HS-27A (cell line): ENCODE data around the gene GIMAP5.

ENCODE experiments used
- DNase-seq: peaks from one replicate; pipeline ENCODE4 v3.0.0-alpha.2; 2012; ENCODE audit warnings: low read depth, missing footprints

The GIMAP5 gene

GRCh38 chr7:150735596-150736358, 1.4 kb upstream of the GIMAP5 start:
- no peak for DNase-seq

GRCh38 chr7:150736864-150737263, 354 bp upstream of the GIMAP5 start:
- no peak for DNase-seq

DNA sequence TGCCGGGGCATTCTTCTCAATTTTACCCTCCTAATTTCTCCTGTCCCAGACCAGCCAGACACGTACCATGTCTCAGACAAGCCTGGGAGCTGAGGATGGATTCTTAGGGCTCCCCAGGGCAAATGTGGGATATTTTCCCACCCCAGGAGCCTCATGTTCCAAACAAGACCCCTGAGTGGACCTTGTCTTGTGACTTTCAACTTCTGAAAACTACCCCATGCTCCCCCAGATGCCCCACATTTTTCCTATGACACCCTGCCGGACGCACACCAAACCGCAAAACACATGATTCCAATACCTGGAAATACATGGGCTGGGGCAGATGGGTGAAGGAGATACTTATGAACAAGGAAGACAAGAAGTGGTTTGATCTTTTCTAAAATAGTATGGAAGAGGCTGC, 874 bp downstream of the GIMAP5 start:
- DNase-seq: no peak

GRCh38 chr7:150738591-150739001, 1.4 kb downstream of the GIMAP5 start:
- DNase-seq: no peak

DNA sequence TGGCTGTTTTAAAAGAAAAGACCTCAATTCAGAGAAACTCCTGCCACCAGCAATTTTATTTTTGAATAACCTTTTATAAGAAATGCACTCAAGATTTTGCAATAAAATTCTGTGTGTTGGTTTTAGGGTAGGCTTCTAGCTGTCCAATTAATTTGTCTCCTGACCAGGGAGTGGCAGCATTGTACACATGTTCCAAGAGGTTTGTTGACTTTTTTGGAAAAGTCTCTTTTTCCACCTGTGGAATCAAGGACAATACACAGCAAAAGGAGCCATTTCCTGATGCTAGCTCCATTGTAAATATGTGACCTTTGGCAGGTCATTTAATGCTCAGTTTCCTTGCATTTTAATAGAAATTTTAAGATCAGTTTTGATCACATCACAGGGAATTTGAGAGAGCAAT, 1.8 kb downstream of the GIMAP5 start:
- no peak for DNase-seq

GRCh38 chr7:150740053-150740452, 2.8 kb downstream of the GIMAP5 start:
- DNase-seq: no peak

GRCh38 chr7:150742286-150742968, 5.2 kb downstream of the GIMAP5 start:
- DNase-seq: no peak

- no peak for DNase-seq
Measured at GRCh38 chr7:150744041-150744656, 6.9 kb downstream of the GIMAP5 start.

GRCh38 chr7:150745086-150745485, 7.9 kb downstream of the GIMAP5 start:
- no peak for DNase-seq

GRCh38 chr7:150745876-150746275, 8.7 kb downstream of the GIMAP5 start:
- no peak for DNase-seq

GRCh38 chr7:150746921-150747320, 9.7 kb downstream of the GIMAP5 start:
- DNase-seq: no peak

DNA sequence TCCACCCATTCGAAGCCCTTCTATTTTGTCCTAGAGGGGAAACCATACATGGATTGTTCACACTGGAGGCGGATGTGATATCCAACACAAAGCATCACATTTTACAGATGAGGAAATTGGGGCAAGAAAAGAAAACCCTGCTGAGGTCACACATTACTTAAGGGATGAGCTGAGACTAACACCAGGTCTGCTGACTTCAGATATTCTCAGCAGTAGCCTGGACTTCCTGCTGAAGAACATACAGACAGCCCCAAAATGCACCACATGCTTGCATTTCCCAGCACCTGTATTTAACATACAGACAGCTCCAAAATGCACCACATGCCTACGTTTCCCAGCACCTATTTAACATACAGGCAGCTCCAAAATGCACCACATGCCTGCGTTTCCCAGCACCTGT, 11.2 kb downstream of the GIMAP5 start:
- DNase-seq: no peak

DNA sequence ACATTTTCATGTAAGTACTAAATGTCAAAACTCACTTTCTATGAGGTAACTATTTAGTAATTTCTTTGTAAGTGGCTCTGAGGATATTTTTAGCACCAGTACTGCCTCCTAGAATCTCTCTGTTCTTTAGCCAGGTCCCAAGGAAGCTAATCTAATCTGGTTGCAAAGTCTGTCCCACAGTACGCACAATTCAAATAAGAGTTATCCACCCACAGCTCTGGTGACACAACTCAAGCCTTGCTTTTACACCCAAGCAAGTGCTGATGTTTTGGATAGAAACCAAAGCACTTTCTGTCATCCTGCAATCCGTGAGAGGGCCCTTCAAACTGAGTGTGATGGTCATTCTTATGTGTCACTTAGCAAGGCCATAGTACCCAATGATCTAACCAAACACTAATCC, 14.5 kb downstream of the GIMAP5 start:
- DNase-seq: no peak

- no peak for DNase-seq
Measured at GRCh38 chr7:150753239-150753638, 16.0 kb downstream of the GIMAP5 start.

- DNase-seq: no peak
Measured at GRCh38 chr7:150753826-150754603, 16.8 kb downstream of the GIMAP5 start.

GRCh38 chr7:150754951-150755350, 17.7 kb downstream of the GIMAP5 start:
- no peak for DNase-seq

- no peak for DNase-seq
Measured at GRCh38 chr7:150755473-150756099, 18.4 kb downstream of the GIMAP5 start.

DNA sequence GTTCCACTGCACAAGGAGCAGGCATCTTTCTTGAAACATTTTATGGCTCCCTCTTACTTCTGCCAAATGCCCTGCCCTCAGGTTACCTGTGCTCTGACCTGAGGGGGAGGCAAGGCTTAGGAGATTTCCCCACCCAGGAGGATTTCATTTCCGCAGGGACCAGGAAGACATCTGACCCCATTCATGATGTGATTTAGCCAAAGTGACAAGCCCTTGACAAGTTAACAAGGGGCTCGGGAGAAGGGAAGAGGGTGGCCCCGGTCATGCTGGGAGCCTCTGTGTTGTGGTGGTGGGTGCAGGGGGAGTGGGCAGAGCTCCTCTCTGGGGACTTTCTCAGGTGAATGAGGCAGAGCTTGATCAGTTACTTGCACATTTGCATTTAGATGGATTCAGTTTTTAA, 18.9 kb downstream of the GIMAP5 start:
- no peak for DNase-seq

DNA sequence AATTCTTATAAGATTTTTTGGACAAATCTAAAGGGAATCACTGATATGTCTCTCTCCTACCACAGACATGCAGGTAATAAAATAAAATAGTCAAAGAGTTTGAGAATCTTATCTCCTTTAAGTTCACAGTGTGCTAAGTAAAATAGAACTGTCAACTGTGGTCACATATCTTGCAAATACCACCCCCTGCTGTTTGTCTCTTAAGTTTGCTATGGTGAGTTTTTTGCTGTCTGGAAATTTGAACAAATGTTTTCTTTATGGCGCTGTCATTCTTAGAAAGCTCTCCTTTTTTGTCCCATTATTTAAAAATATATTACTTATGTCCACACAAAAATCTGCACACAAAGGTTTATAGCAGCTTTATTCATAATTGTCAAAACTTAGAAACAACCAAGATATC, 19.6 kb downstream of the GIMAP5 start:
- no peak for DNase-seq

DNA sequence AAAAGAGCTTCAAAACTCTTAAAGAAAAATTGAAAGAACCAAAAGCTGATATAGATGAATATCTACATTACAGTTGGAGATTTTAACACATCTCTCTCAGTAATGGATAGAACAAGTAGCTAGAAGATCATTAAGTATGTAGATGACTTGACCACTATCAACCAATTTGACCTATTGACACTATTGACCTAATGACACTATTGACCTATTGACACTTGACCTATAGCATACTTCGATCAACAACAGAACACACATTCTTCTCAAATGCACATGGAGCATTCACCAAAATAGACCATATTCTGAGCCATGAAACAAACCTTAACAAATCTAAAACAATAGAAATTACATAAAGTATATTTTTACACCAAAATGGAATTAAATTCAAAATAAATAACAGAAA, 22.3 kb downstream of the GIMAP5 start:
- DNase-seq: no peak

GRCh38 chr7:150766334-150766709, 29.1 kb downstream of the GIMAP5 start:
- no peak for DNase-seq

- no peak for DNase-seq
Measured at GRCh38 chr7:150769768-150770167, 32.5 kb downstream of the GIMAP5 start.
